AG09319 (cell line): ENCODE results near the gene RLN2.

Experiments
- DNase-seq: peaks from one replicate; pipeline ENCODE4 v3.0.0-alpha.2; 2010; ENCODE audit warnings: low read depth; ENCODE audit errors: extremely low read depth
- TF ChIP-seq, protein P1 (sequence below): IDR thresholded peaks from 2 replicates; pipeline ENCODE4 v1.5.1; 2011; ENCODE audit warnings: low read depth, mild to moderate bottlenecking, inconsistent platforms, low read length, moderate library complexity

RLN2 gene

DNA sequence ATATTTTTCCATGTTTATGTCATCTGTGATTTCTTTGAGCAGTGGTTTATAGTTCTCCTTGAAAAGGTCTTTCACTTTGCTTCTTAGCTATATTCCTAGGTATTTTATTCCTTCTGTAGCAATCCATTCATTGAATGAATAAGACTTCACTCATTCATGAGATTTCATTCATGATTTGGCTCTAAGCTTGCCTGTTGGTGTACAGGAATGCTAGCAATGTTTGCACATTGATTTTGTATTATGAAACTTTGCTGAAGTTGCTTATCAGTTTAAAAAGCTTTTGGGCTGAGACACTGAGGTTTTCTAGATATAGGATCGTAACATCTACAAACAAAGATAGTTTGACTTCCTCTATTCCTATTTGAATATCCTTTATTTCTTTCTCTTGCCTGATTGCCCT is 15.9 kb downstream of the RLN2 start:
- TF ChIP-seq, protein P1, sequence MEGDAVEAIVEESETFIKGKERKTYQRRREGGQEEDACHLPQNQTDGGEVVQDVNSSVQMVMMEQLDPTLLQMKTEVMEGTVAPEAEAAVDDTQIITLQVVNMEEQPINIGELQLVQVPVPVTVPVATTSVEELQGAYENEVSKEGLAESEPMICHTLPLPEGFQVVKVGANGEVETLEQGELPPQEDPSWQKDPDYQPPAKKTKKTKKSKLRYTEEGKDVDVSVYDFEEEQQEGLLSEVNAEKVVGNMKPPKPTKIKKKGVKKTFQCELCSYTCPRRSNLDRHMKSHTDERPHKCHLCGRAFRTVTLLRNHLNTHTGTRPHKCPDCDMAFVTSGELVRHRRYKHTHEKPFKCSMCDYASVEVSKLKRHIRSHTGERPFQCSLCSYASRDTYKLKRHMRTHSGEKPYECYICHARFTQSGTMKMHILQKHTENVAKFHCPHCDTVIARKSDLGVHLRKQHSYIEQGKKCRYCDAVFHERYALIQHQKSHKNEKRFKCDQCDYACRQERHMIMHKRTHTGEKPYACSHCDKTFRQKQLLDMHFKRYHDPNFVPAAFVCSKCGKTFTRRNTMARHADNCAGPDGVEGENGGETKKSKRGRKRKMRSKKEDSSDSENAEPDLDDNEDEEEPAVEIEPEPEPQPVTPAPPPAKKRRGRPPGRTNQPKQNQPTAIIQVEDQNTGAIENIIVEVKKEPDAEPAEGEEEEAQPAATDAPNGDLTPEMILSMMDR, result no peak
- no peak for DNase-seq

DNA sequence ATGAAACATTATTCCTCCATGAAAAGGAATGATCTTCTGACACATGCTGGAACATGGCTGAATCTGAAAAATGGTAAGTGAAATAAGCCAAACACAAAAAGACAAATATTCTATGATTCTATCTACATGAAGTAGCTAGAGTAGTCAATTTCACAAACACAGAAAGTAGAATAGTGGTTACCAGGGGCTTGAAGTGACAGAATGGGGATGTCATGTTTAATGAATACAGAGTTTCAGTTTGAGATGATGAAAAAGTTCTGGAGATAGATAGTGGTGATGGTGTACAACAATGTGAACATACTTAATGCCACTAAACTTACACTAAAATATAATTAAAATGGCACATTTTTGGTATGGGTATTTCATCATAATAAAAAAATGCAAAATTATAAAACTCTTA is 18.3 kb downstream of the RLN2 start:
- TF ChIP-seq, protein P1, result no peak
- no peak for DNase-seq

DNA sequence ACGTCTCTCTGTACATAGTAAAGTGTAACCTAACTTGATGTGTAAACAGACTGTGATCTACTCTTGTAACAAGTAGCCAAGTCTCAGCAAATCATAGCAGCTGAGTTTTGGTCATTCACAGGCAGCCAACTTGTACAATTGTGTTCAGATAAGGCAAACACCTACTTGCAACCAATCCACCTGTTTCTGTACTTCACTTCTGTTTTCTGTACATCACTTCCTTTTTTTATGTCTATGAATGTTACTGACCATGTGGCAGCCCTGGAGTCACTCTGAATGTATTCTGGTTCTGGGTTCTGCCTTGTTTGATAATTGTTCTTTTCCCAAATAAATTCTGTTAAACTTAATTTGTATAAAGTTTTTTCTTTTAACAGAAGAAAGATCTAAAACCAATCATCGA is 26.0 kb downstream of the RLN2 start:
- DNase-seq, result no peak
- TF ChIP-seq, protein P1, result no peak

DNA sequence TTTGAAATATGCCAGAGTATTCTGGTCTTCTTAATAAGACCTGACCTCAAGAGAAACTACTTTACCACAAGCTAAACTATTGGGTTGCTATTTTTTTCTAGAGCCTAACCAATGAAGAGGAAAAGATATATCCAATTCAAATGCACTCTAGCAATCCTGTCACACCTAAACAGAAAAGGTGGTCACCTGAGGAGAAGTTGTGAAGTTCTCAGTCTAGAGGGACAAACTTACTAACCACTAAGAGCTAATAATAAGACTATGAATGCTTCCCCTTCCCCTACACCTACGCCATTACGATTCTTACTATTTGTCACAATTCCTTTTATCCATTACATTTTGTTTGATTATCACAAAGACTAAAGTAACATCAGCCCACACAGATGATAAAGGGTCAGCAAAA is 29.7 kb downstream of the RLN2 start:
- no peak for DNase-seq
- TF ChIP-seq, protein P1, result no peak

DNA sequence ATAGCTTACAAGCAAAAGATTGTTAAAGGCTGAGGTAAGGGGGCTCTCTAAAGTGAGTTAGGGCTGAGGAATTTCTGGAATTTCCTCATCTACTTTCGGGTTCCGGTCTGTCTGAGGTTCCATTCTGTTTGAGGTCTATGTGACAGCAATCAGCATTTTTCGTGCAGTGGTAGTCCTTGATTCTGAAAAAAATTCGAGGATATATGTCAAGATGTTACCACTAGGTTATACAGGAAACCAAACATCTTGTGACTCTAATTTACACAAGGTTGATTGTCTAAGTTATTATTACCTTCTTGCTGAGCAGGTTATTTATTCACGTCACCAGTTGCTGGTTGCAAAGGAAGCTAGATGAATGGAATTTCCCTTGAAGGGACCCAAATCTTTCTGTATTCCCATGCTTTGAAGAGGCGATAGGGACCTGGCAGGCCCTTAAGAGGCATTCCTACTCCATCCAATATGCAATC is 35.2 kb downstream of the RLN2 start:
- TF ChIP-seq, protein P1, result no peak
- DNase-seq, result no peak

DNA sequence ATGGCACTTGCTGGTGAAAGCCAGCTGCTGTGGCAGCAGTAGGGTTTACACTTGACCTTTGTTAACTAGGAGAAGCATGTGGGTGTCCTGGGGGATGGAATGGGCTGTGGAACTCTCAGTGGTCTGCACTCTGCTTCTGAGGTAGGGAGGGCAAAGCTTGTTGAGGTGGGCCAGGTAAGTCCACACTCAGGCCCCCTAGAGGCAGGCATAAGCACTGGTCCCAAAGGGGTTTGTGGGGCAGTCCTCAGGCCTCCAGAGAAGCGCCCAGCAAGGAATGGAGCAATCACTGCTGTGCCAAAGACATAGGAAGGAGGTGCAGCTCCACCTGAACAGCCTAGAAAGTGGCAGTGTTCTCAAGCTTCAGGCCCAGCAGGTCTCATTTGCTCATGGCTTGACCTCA is 38.6 kb downstream of the RLN2 start:
- TF ChIP-seq, protein P1, result no peak
- DNase-seq, result no peak

DNA sequence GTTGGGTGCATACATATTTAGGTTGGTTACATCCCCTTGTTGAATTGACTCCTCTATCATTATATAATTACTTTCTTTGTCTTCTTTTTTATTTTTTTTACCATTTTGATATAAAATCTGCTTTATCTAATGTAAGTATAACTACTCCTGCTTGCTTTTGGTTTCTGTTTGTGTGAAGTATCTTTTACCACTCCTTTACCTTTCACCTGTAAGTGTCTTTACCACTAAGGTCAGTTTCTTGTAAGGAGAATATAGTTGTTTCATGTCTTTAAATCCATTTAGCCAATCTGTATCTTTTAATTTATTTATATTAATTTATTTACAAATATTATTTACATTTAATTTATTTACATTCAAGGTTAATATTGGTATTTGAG is 40.3 kb downstream of the RLN2 start:
- no peak for DNase-seq
- TF ChIP-seq, protein P1, result no peak
